GM19328 (cell line): ENCODE results near the gene PCYT1B.
"Not testable (repeated sequence)": the region's sequence is repeated elsewhere in the genome, so short reads cannot be mapped to it uniquely, and the experiment has no call there.

ENCODE experiments used
- ATAC-seq: cut with Tn5 transposase; IDR thresholded peaks from one replicate; pipeline ENCODE4 v1.9.1; 2021; ENCODE audit warnings: mild to moderate bottlenecking, moderate library complexity; ENCODE audit not compliant: unreplicated experiment

The PCYT1B gene

DNA sequence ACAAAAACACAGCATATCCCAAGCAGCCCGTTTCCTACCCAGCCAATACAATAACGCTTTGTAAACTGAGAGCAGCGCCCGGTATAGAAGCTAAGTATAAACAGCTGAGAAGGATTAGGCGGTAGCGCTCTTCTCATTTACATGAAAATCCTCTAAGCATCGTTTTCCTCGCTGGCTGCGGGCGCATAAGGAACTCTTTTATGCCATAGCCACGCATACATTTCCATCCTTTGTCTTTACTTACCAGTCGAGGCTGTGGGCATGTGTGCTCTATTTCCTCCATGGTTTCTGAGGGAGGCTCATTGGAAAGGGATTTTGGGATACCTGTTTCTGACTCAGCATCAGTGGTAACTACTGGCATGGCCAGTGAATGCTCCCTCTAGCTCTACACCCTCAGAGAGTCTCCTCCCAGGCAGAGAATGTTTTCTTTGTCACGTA lies 383 bp downstream of the PCYT1B start:
- no peak for ATAC-seq

DNA sequence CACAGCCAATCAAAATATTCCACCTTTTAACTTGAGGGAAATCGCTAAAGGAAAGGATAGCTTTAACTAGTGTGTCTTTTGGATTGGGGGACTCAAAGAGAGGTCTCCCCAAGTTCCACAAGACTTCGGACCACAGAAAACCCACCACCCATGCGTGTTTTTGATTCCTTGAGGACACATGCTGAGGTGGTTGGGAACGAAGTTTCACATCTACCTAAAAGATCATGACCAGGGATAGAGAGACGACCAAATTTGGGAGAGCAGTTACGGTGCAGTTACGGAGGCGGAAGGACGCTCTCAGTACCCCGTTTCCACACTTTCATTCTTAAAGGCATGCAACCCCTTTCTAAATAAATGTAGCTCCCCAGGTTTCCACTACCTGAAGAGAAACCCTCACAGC lies 1.1 kb downstream of the PCYT1B start:
- ATAC-seq, result no peak

DNA sequence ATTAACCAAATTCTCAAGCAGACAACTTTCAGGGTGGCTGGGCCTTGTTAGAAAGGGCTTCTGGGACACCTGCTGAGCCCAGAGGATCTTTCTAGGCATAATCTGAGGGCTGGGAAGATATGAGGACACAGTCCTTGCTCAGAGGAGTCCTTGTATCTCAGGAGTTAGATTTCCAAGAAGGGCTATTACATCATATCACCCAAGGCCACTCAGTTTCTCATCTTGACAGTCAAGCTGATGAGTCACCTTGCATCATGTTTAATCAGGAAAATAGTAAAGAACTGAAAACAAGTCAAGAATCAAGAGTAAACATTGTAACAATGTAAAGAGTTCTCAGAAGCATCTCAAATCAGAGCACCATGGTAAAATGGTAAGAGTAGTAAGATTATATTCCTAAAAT lies 4.0 kb downstream of the PCYT1B start:
- ATAC-seq, result no peak

DNA sequence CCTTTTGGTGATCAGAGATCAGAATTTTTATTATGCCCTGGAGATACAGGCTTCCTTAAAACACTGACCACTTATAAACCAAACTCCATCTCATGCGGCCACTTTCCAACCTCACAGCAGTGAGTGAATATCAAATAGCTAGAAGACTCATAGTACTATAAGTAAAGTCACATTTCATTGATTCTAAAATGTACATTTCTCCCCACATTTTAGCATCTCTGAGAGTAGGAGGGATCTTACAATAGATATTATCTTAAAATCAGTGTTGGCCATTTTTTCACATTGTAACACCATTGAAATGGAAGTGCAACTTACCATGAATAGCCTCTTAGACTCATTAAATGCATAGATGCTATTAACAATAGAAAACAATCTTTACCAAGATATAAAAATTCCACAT lies 17.4 kb downstream of the PCYT1B start:
- no peak for ATAC-seq

DNA sequence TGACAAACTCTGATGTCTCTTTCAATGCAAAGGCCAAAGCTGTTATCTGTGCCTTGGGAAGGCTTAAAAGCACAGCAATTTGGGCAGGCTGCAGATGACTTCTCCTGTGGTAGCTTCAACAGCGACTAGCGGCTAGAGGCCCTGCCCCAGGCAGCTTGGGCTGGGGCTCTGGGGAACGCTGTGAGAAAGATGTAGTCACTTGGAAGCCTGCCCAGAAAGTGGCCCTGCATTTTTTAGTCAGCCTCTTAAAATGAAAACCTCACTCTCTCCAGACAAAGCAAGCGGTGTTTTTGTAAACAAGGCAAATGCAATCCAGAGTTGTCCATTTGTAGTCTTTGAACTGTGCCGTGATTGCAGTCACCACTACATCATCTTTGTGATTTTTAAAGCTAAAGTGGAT lies 27.5 kb downstream of the PCYT1B start:
- ATAC-seq, result no peak

DNA sequence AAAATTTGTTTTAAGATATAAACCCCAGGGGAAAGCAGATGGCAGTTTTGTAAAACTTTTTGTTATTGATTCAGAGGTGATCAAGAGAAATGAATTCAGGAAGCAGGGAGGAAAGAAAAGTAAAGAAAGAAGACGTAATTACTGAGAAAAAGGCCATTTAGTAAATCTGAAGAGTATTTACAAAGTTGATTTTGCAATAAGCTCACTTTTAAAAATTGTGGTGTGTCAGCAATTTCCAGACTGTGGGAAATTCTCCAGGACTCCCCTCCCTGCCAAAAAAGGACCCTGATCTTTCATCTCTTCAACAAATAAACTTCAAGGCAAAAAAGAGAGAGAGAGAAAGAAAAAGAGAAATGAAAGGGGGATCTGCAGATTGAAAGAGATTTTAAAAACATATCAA lies 36.6 kb downstream of the PCYT1B start:
- no peak for ATAC-seq

DNA sequence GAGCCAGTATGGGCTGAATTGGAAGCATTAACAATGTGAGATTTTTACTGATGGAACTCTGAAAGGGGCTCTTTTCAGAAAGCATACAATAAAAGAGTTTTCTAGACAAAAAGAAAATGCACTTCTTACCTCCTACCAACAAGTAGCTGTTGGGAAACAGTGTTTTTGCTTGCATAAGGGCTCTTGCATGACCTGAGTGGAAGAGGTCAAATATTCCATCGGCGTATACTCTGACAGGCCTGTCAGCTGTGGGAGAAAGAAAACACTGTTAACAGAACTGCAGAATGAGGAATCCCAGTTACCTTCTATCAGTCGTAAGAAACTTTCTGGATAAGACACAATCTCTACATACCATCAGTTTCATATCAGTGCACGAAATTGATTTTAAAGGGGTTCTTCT lies 39.5 kb downstream of the PCYT1B start:
- no peak for ATAC-seq

DNA sequence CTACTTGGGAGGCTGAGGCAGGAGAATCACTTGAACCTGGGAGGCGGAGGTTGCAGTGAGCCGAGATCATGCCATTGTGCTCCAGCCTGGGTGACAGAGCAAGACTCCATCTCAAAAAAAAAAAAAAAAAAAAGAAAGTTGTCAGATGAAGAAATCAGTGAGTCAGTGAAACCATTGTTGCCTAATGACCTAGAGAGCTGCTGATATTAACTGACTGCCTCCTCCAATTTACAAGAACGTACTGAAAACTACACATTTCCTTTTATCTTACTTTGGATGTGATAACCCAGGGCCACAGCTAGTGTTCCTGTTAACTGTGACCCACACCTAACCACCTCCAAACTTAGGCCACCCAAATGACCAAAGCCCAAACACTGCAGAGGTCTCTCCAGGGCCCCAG lies 41.2 kb downstream of the PCYT1B start:
- ATAC-seq, result not testable (repeated sequence)

DNA sequence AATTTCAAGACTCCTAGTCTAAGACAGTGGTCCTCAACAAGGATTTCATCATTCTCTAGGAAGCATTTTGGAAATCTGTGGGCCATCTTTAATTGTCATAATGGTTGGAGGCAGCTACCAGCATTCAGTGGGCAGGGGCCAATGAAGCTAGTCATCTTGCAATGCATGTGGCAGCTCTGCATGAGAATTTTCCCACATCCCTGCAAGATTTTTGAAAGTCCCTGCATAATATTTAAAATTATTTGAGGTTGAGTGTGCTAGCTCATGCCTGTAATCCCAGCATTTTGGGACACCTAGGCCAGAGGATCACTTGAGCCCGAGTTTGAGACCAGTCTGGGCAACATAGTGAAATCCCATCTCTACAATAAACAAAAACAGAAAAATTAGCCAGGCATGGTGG lies 44.0 kb downstream of the PCYT1B start:
- ATAC-seq, result no peak

DNA sequence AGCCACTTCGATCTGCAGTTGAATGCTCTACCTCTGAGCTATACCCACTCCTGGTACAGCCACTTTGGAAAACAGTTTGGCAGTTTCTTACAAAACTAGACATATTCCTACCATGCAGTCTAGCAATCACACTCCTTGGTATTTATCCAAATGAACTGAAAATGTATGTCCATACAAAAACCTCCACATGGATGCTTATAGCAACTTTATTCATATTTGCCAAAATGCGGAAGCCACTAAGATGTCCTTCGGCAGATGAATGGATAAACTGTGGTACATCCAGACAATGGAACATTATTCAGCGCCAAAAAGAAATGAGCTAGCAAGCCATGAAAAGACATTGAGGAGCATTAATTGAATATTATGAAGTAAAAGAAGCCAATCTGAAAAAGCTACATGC lies 45.3 kb downstream of the PCYT1B start:
- no peak for ATAC-seq

DNA sequence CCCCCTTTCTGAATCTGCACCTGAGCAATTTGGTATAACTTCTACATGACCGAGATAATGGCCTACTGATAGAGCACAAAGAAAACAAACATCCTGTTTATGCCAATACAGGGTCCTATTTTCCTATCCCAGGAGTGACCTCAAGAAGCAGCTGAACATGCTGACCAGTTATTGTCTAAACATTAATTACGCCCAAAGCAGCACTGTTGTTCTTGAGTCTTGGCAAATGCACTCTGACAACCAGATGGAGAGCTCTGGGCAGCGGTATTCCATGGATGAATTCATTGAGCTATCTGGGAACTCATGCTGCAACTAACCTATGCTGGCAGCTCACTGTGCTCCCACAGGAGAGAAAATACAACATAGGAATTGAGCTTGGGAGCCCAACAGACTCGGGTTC lies 52.6 kb downstream of the PCYT1B start:
- ATAC-seq, result no peak

DNA sequence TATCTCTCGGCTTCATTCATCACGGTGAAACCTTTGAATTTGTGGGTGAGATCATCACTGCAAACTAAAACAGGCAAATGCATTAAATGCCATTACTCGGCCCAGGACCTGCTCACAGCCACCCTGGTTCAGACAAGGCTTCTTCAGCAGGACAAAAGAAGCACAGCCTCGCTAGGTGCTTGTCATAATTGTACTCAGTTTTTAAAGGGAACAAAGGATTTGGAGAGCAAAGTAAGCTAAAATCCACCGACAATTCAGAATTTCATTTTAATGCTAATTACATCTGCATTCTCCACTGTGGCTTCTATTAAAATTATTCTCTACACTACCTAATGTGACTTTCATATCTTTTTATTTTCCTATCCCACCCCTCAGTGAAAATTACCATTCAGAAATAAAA lies 57.0 kb downstream of the PCYT1B start:
- ATAC-seq, result no peak

DNA sequence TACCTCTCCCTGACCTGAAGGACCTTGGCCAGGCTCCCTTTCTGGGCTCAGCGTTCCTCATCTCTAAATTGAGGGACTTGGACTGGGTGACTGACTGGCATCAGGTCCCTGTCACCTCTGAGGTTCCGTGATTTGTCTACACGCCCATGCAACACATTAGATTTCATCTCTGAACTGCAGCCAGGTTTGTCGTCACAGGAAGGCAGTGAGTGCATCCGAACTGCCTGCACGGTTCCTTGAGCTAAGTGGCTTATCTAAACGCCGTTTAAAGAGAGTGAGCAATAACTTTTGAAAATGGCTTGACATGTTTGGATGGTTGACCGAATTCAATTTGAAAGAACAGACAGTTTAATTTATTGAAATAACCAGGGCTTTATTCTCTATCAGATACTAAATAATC lies 70.1 kb downstream of the PCYT1B start:
- ATAC-seq, result no peak

DNA sequence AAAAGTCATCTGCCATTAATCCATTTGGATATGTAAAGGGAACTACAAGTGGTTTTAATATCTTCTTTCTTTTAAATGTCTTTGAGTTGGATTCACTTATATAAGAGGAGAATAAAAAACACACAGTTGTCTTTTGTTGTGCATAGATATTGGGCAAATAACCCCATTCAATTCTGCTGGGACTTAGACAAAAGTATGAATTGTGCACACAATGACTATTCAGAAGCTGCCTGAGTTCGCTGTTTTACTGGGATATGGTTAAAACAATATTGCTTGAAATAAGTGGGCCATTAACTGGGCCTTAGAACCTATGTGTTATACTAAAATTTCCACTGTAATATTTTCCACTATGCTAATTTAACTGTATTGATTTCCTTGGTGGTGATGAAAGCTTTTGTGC lies 71.7 kb downstream of the PCYT1B start:
- no peak for ATAC-seq

DNA sequence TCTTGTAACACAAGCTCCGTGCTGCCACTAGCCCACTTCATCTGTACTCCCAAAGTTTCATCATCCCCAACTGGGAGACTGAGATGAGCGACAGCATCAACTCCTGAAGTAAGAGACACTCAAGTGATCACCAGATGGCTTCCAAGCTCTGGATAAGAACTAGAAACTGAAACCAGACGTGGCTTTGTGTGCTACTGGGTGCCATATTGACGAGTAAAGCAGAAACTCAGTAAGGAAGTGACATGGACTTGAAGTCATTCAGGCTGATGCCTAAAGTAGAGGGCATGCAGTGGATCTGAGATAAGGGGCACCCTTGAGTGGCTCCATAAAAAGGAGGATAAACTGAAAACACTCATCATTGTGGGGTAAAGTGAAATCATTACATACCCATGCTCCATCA lies 72.4 kb downstream of the PCYT1B start:
- no peak for ATAC-seq

DNA sequence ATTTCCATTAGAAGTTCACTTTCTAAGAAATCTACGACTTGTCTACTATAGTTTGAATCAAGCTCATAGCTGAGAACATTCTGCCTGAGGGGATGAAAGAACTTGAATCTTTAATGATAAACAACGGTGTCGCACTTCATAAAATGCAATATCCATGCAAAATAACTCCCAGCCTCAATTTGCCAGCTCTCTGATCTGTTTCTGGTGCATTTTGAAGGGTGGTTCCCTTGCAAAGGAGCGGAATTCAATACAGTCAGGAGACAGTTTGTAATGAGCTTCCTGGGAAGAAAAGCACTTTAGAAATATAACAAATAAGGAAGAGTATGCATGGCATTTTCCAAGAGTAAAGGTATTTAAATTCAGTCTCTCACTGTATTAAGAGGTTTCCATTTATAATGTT lies 80.0 kb downstream of the PCYT1B start:
- ATAC-seq, result no peak

DNA sequence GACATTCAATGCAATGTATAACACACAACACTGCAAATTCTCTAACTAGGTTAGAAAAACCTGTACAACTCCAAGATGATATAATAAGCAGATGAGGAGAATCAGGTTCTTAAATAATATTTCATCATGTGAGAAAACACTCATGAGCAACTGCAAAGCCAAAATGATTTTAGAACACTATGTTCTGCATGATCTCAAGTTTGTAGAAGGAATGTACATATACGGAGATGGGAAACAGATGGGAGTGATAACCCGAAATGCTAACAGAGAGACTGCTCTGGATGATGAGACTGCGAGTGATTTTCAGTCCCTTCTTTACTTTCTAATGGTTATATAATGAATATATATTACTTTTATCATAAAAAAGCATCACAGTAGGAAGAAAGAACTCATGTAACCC lies 80.9 kb downstream of the PCYT1B start:
- no peak for ATAC-seq

DNA sequence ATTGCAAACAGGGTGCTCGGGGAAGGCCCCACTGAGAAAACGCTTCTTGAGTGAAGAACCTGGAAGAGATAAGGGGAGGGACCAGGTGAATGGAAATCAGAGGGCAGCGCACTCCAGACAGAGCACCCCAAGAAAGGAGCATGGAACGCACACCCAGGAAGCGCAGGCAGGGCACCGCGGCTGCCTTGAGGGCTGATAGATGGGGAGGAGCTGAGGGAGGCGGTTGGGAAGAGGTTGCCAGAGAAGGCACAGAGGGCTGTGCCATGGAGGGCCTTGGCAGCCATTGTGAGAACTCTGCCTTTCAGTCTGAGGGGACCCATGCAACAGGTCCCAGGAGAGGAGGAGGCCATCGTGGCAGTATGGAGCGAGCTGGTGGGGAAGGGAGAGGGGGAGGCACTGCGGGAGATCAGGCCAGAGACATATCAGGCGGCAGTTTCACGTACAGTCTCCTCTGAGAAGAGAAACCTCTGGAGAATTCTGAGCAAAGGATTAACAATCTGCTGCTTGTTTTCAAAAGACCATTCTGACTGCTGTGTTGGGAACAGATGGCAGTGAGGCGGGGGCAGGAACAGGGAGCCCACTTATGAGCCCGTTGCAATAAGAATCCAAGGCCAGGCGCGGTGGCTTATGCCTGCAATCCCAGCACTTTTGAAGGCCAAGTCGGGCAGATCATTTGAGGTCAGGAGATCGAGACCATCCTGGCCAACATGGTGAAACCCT lies 83.7 kb downstream of the PCYT1B start:
- no peak for ATAC-seq

DNA sequence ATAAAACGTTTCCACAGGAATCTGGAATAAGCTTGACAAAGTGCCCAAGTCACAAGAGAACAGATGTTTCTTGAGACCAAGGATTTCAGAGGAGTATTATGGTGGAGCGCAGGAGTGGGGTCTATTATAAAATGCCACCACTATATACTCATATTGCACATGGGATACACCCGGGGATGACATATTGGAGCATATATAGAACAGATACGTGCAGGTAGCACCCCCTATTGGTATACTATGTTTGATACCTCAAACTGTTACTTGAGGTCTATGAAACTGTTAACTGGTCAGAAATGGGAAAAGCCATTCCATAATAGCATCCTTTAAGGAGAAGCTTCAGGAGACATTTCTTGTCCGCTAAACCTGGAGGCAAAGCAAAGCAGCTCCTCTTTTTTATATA lies 86.0 kb downstream of the PCYT1B start:
- ATAC-seq, result no peak

DNA sequence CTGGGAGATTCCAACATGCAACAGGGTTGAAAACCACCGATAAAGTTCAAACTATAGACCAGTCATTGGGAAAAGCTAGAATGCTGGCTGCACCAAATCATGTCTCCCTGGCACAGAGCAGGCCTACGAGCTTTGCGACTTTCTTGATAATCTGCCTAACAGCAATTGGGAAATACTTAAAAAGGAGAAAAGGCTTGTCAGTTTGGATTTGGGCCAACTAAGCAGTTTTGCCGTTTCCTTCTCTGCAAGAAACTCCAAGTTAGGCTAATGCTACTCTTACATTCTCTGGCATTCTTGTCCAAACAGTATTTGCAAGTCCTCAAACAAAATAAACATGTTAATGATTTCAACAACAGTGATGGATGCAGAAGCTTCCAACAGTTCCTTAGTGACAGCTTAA lies 94.1 kb downstream of the PCYT1B start:
- no peak for ATAC-seq

DNA sequence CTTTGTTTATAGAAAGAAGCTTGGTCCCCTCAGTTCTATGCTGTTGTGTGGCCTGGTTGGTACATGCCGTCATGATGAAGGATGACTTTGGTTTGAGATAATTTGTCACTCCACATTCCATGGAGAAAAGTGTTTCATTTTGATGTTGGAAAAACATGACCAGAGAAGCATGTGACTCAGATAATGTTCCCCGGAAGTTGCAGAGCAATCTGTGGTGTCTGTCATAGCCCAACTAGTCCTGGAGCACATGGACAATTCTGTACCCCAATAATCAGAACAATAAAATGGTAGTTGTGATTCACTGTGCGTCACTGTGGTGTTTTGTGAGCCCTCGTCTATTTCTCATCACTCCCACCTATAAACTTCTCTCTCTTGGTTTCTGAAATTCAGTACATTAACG lies 97.0 kb downstream of the PCYT1B start:
- no peak for ATAC-seq

DNA sequence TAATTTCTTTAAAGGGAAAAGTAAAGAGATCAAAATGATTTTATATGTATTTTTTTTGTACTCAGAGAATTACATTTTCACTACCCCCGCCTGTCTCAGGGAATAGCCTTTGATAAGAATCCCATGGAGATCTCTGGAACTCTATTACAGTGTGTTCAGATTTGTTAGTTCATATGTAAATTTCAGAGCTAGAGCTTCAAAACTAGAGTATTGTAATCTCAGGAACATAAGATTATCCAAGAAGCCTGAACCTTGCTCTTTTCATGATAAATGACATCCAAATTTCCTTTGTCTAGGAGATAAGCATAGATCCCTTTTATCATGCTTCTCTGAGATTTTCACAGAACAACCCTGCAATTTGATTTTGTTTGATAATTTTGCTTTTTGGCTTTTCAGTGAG lies 99.2 kb downstream of the PCYT1B start:
- ATAC-seq, result no peak

DNA sequence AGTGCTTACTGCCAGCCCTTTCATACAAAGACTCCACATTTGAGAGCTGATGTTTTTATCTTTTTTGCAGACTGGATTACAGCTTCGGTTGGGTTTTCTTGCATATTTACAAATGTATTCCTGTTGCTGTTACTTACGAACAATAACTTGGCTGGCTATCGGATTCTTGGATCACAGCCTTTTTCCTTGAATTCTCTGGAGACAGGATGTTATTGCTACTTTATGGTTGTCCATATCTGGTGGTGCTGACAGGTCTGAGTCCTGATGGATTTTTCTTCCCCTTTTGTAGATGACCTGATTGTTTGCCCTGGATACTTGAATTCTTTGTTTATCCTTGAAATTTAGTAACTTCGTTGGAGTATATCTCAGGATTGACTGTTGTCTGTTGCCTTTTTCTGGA lies 104.4 kb downstream of the PCYT1B start:
- ATAC-seq, result no peak
